ENCODE results near the gene DOCK10. TPM values are rescaled to one million over a fixed set of nuclear protein-coding genes. Genes with fewer than 3 reads are reported as not detected.
A peak's percentile ranks its signal among the peaks of the same experiment; 100 is the strongest.

The DOCK10 gene
- total RNA-seq, 4 donors from 2014 or later: 8.1 to 35.4 (median 17.2) TPM

DNA sequence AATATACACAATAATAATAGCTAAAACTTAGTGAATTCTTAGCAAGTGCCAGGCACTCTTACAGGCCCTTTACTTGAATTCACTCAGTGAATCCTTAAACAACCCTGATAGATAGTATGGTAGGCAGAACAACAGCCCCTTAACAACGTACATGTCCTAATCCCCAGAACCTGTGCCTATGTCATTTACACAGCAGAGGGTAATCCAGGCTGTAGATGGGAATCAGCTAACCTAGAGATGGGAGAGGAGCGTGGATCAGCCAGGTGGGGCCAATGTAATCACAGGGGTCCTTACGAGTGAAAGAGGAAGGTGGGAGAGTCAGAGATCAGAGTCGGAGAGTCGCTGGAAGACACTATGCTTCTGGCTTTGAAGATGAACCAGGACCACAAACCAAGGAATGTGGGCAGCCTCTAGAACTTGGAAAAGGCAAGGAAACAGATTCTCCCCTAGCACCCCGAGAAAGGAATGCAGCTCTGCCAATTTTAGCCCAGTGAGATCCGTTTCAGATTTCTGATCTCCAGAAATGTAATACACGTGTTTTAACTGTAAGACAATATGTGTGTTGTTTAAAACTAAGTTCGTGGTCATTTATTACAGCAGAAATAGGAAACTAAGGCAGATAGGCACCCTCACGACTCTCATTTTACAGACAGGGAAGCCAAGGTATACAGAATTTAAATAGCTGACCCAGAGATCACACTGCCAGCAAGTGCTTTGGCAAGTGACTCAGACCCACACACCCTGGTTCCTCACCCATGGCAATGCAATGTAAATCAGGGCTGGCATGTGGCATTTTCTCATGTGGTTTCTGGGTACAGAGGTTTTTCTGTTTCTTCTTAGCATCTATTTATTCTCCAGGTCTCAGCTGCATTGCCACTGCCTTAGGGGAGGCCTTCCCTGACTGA lies 68.9 kb downstream of the DOCK10 start:
- Histone ChIP-seq H3K4me3 (no peak overlapping the region), H3K9me3 (no peaks in the 10 kb centered on the region), H3K27me3 (no peaks in the 10 kb centered on the region), H3K27ac (no peak overlapping the region), H3K4me1 (peaks cover 9% of the 10 kb centered on the region), H3K36me3 (no peaks in the 10 kb centered on the region)
- 69% methylated on average over 10 of the region's 10 CpGs for WGBS
- TF ChIP-seq EP300 (IDR thresholded peaks at IDR 0.05): no peak
- DNase-seq (ENCODE audit: low spot score in 2 of 2): no peak

- DNase-seq (ENCODE audit: low spot score in 2 of 2): no peak
- Histone ChIP-seq H3K4me3 (no peak overlapping the region), H3K9me3 (no peaks in the 10 kb centered on the region), H3K36me3 (no peaks in the 10 kb centered on the region), H3K27ac (no peak overlapping the region), H3K4me1 (peaks cover 9% of the 10 kb centered on the region), H3K27me3 (no peaks in the 10 kb centered on the region)
- WGBS: 47% methylated on average over 4 of the region's 4 CpGs
- TF ChIP-seq, protein P1, sequence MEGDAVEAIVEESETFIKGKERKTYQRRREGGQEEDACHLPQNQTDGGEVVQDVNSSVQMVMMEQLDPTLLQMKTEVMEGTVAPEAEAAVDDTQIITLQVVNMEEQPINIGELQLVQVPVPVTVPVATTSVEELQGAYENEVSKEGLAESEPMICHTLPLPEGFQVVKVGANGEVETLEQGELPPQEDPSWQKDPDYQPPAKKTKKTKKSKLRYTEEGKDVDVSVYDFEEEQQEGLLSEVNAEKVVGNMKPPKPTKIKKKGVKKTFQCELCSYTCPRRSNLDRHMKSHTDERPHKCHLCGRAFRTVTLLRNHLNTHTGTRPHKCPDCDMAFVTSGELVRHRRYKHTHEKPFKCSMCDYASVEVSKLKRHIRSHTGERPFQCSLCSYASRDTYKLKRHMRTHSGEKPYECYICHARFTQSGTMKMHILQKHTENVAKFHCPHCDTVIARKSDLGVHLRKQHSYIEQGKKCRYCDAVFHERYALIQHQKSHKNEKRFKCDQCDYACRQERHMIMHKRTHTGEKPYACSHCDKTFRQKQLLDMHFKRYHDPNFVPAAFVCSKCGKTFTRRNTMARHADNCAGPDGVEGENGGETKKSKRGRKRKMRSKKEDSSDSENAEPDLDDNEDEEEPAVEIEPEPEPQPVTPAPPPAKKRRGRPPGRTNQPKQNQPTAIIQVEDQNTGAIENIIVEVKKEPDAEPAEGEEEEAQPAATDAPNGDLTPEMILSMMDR (IDR thresholded peaks at IDR 0.05): no peak
- peak in 1 of 3 donors; percentile 13 for TF ChIP-seq POLR2AphosphoS5 (IDR thresholded peaks at IDR 0.05)
These were observed 71.1 kb downstream of the DOCK10 start for GRCh38 chr2:224971214-224971613.

GRCh38 chr2:224970311-224970710 lies 72.0 kb downstream of the DOCK10 start:
- Histone ChIP-seq H3K36me3 (no peaks in the 10 kb centered on the region), H3K4me3 (no peak overlapping the region), H3K27me3 (no peaks in the 10 kb centered on the region), H3K27ac (no peak overlapping the region), H3K4me1 (peaks cover 9% of the 10 kb centered on the region), H3K9me3 (no peaks in the 10 kb centered on the region)
- TF ChIP-seq POLR2A (IDR thresholded peaks at IDR 0.05): no peak
- TF ChIP-seq, protein P1 (IDR thresholded peaks at IDR 0.05): no peak
- no peak for TF ChIP-seq EP300 (IDR thresholded peaks at IDR 0.05)
- TF ChIP-seq POLR2AphosphoS5 (IDR thresholded peaks at IDR 0.05): no peak
- WGBS: 71% methylated on average over 5 of the region's 5 CpGs
- no peak for DNase-seq (ENCODE audit: low spot score in 2 of 2)

GRCh38 chr2:224969633-224970260 lies 72.5 kb downstream of the DOCK10 start:
- Histone ChIP-seq H3K9me3 (no peaks in the 10 kb centered on the region), H3K36me3 (no peaks in the 10 kb centered on the region), H3K27me3 (no peaks in the 10 kb centered on the region), H3K4me1 (peaks cover 9% of the 10 kb centered on the region), H3K4me3 (no peak overlapping the region), H3K27ac (no peak overlapping the region)
- TF ChIP-seq, protein P1 (IDR thresholded peaks at IDR 0.05): no peak
- TF ChIP-seq POLR2A (IDR thresholded peaks at IDR 0.05) (no peak), POLR2AphosphoS5 (IDR thresholded peaks at IDR 0.05) (no peak), EP300 (IDR thresholded peaks at IDR 0.05) (no peak)
- DNase-seq (ENCODE audit: low spot score in 2 of 2): no peak
- WGBS: 86% methylated on average over 4 of the region's 4 CpGs

GRCh38 chr2:224969095-224969494 lies 73.2 kb downstream of the DOCK10 start:
- H3K36me3 ChIP-seq: no peaks in the 10 kb centered on the region
- TF ChIP-seq, protein P1 (IDR thresholded peaks at IDR 0.05): no peak
- TF ChIP-seq POLR2AphosphoS5 (IDR thresholded peaks at IDR 0.05) (no peak), POLR2A (IDR thresholded peaks at IDR 0.05) (no peak)
- H3K4me3 ChIP-seq: no peak overlapping the region
- H3K27ac ChIP-seq: no peak overlapping the region
- DNase-seq (ENCODE audit: low spot score in 2 of 2): no peak
- no peaks in the 10 kb centered on the region for H3K9me3 ChIP-seq
- WGBS: 91% methylated on average over 5 of the region's 5 CpGs
- H3K27me3 ChIP-seq: no peaks in the 10 kb centered on the region
- peaks cover 9% of the 10 kb centered on the region for H3K4me1 ChIP-seq

Data from suprapubic skin (tissue), 4 donors.